Activated CD4-positive, alpha-beta T cell treated with anti-CD3 and anti-CD28 coated beads for 36 hours (primary cell): ENCODE data around the gene POLL. TPM values are rescaled to one million over a fixed set of nuclear protein-coding genes. Genes with fewer than 3 reads are reported as not detected.

Experiments
- ATAC-seq: fragments of 200-7000 bp; cut with Tn5 transposase; one replicate; pipeline ENCODE4 v1.10.0; 2021; ENCODE audit warnings: mild to moderate bottlenecking, moderate library complexity
- CTCF ChIA-PET: fragments of 350-600 bp; sonication (Branson Sonifier 250); formaldehyde crosslinking; loops from one replicate; lab custom pipeline; 2021; ENCODE audit warnings: antibody characterized with exemption; lab: Charles Lee
- POLR2A ChIA-PET: fragments of 350-600 bp; sonication (Branson Sonifier 250); formaldehyde crosslinking; loops from one replicate; lab custom pipeline; 2021; ENCODE audit warnings: antibody characterized with exemption, inconsistent platforms; lab: Charles Lee
- DNase-seq: peaks from one replicate; pipeline ENCODE4 v3.0.0-alpha.2; 2020
- H3K27ac Mint-ChIP-seq: one replicate; pipeline ENCODE4 v1.8.0; 2021; ENCODE audit warnings: mixed read lengths
- H3K27me3 Mint-ChIP-seq: one replicate; pipeline ENCODE4 v1.8.0; 2021; ENCODE audit warnings: mixed read lengths
- H3K36me3 Mint-ChIP-seq: one replicate; pipeline ENCODE4 v1.8.0; 2021; ENCODE audit warnings: low read depth, mixed read lengths
- H3K4me1 Mint-ChIP-seq: one replicate; pipeline ENCODE4 v1.8.0; 2021; ENCODE audit warnings: mixed read lengths
- H3K4me3 Mint-ChIP-seq: one replicate; pipeline ENCODE4 v1.8.0; 2021; ENCODE audit warnings: mild to moderate bottlenecking, moderate library complexity, mixed read lengths
- H3K9me3 Mint-ChIP-seq: one replicate; pipeline ENCODE4 v1.8.0; 2021; ENCODE audit warnings: low read depth, mixed read lengths
- intact Hi-C, 2 experiments: fragments of 100-400 bp; cut with DNase I in 1 of 2; cut with micrococcal nuclease in 1 of 2; formaldehyde crosslinking; loops; one replicate each; pipeline versions ENCODE4 v1.14.2 to v1.15.1; 2022 to 2024; cut with DNase I, micrococcal nuclease
- total RNA-seq, 2 experiments: library from RNA; stranded (reverse); gene quantifications; one replicate each; pipeline ENCODE4 v1.2.3, GENCODE V29; 2021

The POLL gene
- total RNA-seq, 2 experiments from 2014 or later: 30.2 to 31.4 TPM

DNA sequence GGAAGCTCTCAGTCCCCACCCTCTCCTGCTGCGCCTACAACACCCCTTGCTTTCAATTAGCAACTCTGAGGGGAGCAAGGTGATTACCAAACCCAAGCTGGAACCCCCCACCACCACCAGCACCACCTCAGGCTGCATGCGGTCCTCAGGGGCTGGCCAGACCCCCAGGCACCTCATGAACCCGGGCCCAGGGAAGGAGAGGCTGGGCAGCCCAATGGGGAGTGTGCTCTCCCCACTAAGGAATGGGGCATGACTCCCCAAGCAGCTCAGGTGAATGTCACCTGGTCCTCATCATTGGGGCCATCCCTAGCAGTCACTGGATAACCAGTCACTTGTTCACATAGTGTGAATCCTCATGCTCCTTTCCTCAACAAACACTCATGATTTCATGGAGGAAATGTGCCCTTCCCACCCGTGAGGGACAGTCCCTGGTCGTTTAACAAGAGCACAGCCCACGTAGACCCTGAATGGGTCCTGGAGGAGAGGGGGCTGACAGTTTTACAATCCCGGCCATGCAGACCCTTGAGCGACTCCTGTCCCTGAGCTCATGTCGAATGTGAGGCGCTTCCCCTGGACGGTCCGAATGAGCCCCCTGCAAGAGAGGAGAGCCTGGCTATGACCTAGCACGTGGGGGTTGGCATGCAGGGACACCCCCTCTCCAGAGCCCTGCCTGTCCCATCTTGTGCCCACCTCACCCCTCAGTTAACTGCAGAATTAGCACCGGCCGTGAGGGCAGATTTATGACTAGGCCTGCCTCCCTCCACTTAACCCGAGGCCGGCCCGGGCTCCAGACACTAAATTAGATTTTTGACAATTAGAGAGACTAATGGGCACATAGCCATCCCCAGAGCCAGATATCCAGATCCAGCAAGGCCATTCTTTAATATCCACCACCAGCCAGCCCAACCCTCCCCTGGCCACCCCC, 29.1 kb downstream of the POLL start:
- Mint-ChIP-seq H3K36me3 (no peaks in the 10 kb centered on the region), H3K4me1 (peaks cover 11% of the 10 kb centered on the region), H3K9me3 (no peaks in the 10 kb centered on the region), H3K4me3 (no peak overlapping the region), H3K27ac (no peak overlapping the region), H3K27me3 (peaks cover 5% of the 10 kb centered on the region)
- ChIA-PET POLR2A (no interaction called here), CTCF (interaction anchor here (0.7 to 1.0 kb wide), 3 partner anchors 23 to 277 kb away, joined by 3 read pairs; no protein-coding TSS in a partner anchor)
- DNase-seq (no peak), ATAC-seq (no peak)
- intact Hi-C loops: no loop called here

DNA sequence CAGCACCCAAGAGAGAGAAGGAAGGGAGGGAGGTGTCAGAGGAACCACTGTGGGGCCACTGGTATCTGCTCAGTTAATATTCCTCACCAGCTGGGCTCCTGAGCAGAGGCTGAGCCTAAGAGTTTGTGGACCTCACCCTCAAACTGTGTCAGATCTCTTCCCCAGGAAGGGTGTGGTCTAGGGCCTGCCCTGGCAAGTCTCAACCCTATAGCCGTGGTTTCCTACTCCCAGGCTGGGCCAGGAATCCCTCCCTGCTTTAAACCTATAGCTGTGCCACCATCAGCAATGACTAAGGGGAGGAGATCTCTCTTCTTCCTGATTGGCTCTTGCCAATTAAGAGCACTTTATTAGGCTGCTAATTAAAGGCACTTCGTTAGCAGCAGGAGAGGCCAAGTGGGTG, 29.9 kb downstream of the POLL start:
- intact Hi-C loops: no loop called here
- no peak overlapping the region for H3K4me3 Mint-ChIP-seq
- ATAC-seq: peak; percentile 39
- no peak for DNase-seq
- H3K27me3 Mint-ChIP-seq: peaks cover 3% of the 10 kb centered on the region
- H3K27ac Mint-ChIP-seq: no peak overlapping the region
- H3K4me1 Mint-ChIP-seq: peaks cover 11% of the 10 kb centered on the region
- ChIA-PET CTCF (interaction anchor here (0.7 to 1.0 kb wide), 3 partner anchors 22 to 277 kb away, joined by 3 read pairs; no protein-coding TSS in a partner anchor), POLR2A (no interaction called here)
- H3K36me3 Mint-ChIP-seq: peaks cover under 1% of the 10 kb centered on the region
- no peaks in the 10 kb centered on the region for H3K9me3 Mint-ChIP-seq

DNA sequence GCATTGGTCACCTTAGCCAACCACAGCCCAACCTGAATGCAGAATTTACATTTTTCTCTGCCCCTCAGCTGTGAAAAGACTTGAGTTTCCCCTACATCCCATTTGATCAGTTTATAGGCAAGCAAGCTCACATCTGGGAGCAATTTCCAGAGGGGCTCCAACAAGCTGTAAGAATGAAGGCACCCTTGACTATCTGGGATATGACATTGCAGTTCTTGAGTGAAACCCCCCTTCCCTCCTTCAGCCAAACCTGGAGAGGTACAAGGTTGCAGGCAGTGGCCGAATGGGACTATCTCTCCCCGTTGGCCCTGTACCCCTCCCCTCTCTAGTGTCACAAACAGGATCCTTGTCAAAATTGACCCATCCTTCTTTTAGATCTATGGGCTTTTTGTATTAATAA, 30.5 kb downstream of the POLL start:
- no peak overlapping the region for H3K27ac Mint-ChIP-seq
- no peak for ATAC-seq
- intact Hi-C loops: no loop called here
- ChIA-PET POLR2A (no interaction called here), CTCF (interaction anchor here (0.5 to 1.5 kb wide), 3 partner anchors 11 to 459 kb away, joined by 3 read pairs; no protein-coding TSS in a partner anchor)
- H3K27me3 Mint-ChIP-seq: peaks cover 3% of the 10 kb centered on the region
- H3K9me3 Mint-ChIP-seq: no peaks in the 10 kb centered on the region
- no peak for DNase-seq
- peaks cover 3% of the 10 kb centered on the region for H3K36me3 Mint-ChIP-seq
- no peak overlapping the region for H3K4me3 Mint-ChIP-seq
- peaks cover 11% of the 10 kb centered on the region for H3K4me1 Mint-ChIP-seq

DNA sequence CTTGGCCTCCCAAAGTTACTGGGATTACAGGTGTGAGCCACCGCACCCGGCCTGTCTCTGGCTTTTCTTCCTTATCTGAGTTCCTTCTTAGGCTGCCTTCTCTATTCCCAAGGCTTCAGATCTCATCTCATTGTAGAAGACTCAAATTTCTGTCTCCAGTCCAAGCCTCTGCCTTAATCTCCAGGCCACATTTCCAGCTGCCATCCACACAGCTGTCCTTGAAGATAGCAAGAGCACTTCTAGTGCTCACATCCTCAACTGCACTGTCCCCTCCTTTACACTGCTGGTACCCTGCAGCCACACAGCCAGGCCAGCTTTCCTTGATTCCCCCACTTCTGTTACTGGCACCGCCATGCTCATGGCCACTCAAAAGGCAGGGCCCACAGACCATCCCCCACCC, 35.6 kb downstream of the POLL start:
- ChIA-PET POLR2A (interaction anchor here (0.7 kb wide), 1 partner anchor 586 kb away, joined by 3 read pairs; no protein-coding TSS in a partner anchor), CTCF (interaction anchor here (0.6 to 0.8 kb wide), 2 partner anchors 19 to 303 kb away, joined by 3 to 4 read pairs; no protein-coding TSS in a partner anchor)
- Mint-ChIP-seq H3K27ac (no peak overlapping the region), H3K4me1 (peaks cover 5% of the 10 kb centered on the region), H3K36me3 (peaks cover 13% of the 10 kb centered on the region), H3K9me3 (no peaks in the 10 kb centered on the region), H3K4me3 (no peak overlapping the region), H3K27me3 (no peaks in the 10 kb centered on the region)
- DNase-seq: no peak
- intact Hi-C loops: no loop called here
- ATAC-seq: no peak

DNA sequence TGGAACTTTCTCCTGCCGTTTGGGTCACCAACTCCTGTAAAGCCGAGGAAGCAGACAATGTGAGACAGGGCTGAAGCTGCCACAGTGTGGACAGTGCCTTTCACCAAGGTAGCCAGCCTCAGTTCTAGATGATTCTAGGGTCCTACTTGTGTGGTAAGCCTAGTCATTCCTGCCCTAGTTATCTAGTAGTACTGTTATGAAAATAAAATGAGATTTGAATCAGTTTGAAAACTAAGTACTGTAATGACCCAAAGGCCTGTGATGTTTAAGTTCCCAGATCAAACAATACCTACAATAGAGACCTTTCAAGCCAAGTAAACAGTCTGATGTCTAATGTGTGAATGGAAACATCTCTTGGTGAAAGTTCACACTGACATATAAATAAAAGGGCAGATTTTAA, 37.1 kb downstream of the POLL start:
- Mint-ChIP-seq H3K4me1 (peaks cover 5% of the 10 kb centered on the region), H3K27me3 (no peaks in the 10 kb centered on the region), H3K4me3 (no peak overlapping the region), H3K27ac (no peak overlapping the region), H3K36me3 (peaks cover 13% of the 10 kb centered on the region), H3K9me3 (no peaks in the 10 kb centered on the region)
- ATAC-seq: peak; percentile 88
- intact Hi-C loops: no loop called here
- no peak for DNase-seq
- CTCF ChIA-PET: interaction anchor here (0.6 to 1.1 kb wide), 2 partner anchors 19 to 72 kb away, joined by 3 read pairs; no protein-coding TSS in a partner anchor
- POLR2A ChIA-PET: no interaction called here

DNA sequence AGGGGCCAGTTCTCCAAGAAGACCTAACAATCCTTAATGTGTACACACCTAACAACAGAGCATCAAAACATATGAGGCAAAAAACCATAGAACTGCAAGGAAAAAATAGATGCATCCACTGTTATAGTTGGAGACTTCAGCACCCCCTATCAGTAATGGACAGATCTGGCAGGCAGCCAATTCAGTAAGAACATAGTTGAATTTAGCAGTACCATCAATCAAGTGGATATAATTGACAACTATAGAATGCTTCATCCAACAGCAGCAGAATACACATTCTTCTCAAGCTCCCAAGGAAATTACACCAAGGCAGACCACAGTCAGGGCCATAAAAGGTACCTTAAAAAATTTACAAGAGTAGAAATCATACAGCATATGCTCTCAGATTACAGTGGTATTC, 42.2 kb downstream of the POLL start:
- no peak overlapping the region for H3K4me3 Mint-ChIP-seq
- ChIA-PET POLR2A (no interaction called here), CTCF (interaction anchor here (1.1 to 1.5 kb wide), 3 partner anchors 9 to 235 kb away, joined by 3 to 4 read pairs (median 3); no protein-coding TSS in a partner anchor)
- no peak overlapping the region for H3K27ac Mint-ChIP-seq
- intact Hi-C loops: no loop called here
- no peak for DNase-seq
- H3K27me3 Mint-ChIP-seq: no peaks in the 10 kb centered on the region
- peaks cover 6% of the 10 kb centered on the region for H3K36me3 Mint-ChIP-seq
- H3K9me3 Mint-ChIP-seq: no peaks in the 10 kb centered on the region
- peaks cover 5% of the 10 kb centered on the region for H3K4me1 Mint-ChIP-seq
- ATAC-seq: no peak

DNA sequence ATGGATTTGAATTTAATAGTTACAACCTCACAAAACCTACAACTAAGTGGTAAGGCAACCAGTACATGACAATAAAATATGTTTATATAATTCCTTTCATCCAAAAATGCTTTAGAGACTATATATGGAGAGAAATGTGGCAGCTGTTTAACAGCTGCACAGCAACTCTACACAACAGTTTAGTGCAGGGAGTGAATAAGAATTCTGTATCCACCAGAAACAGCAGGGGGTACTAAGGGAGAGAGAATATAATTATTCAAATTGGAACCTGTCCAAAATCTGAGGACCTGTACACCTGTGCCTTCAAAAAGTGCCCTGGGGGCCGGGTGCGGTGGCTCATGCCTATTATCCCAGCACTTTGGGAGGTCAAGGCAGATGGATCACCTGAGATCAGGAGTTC, 49.6 kb downstream of the POLL start:
- DNase-seq (no peak), ATAC-seq (no peak)
- Mint-ChIP-seq H3K27ac (no peak overlapping the region), H3K27me3 (no peaks in the 10 kb centered on the region), H3K9me3 (no peaks in the 10 kb centered on the region), H3K4me1 (no peaks in the 10 kb centered on the region), H3K4me3 (no peak overlapping the region), H3K36me3 (peaks cover 16% of the 10 kb centered on the region)
- intact Hi-C loops: no loop called here
- CTCF ChIA-PET: interaction anchor here (1.0 to 1.5 kb wide), 2 partner anchors 12 to 471 kb away, joined by 3 to 7 read pairs; no protein-coding TSS in a partner anchor
- POLR2A ChIA-PET: no interaction called here

DNA sequence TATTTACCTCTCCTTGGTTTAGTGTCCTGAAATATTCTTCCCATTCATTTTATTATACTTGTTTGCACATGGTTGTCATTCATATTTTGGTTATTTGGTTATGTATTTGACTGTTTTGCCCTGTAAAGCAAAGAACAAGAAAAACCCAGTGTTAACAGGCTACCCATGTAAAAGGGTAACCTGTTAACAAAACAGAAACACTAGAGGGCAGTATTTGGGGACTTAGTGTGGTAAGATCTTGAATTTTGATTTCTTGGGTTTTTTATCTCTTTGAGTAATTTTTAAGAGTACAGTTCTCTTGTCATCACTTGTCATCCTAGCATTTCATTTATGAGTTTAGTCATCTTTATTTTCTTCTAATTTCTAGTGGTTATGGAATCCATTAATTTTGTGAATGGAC, 51.3 kb downstream of the POLL start:
- CTCF ChIA-PET: interaction anchor here (0.9 to 3.2 kb wide), 7 partner anchors 9 to 314 kb away, joined by 3 to 20 read pairs (median 4); no protein-coding TSS in a partner anchor
- H3K4me1 Mint-ChIP-seq: no peaks in the 10 kb centered on the region
- POLR2A ChIA-PET: no interaction called here
- ATAC-seq: peak; percentile 23
- no peak for DNase-seq
- H3K4me3 Mint-ChIP-seq: no peak overlapping the region
- H3K27me3 Mint-ChIP-seq: no peaks in the 10 kb centered on the region
- peaks cover 14% of the 10 kb centered on the region for H3K36me3 Mint-ChIP-seq
- intact Hi-C loops: loop anchor here (1.0 to 2.0 kb wide), 3 partner anchors 34 to 322 kb away; no protein-coding TSS in a partner anchor
- H3K27ac Mint-ChIP-seq: no peak overlapping the region
- no peaks in the 10 kb centered on the region for H3K9me3 Mint-ChIP-seq

DNA sequence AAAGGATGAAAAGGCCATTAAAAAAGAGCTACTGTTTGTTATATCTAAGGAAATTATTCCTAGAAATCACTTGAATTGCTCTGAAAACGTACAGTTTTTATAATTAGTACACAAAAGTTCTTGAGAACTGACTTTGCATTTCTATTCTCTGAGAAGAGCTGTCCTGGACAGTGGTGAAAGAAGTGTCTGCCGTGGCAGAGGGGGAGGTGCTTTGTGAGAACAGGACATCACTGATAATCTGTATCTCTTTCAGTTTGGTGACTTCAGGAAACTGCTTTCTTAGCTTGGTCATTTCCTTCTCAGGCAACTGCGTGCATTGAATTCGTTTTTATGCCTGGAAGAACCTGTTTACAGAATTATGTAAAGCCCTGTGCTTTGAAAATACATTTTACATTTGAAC, 52.1 kb downstream of the POLL start:
- no peaks in the 10 kb centered on the region for H3K27me3 Mint-ChIP-seq
- ATAC-seq: no peak
- peaks cover 14% of the 10 kb centered on the region for H3K36me3 Mint-ChIP-seq
- no peaks in the 10 kb centered on the region for H3K9me3 Mint-ChIP-seq
- no peak for DNase-seq
- no peaks in the 10 kb centered on the region for H3K4me1 Mint-ChIP-seq
- CTCF ChIA-PET: interaction anchor here (0.8 to 3.2 kb wide), 11 partner anchors 10 to 374 kb away, joined by 3 to 20 read pairs (median 4); no protein-coding TSS in a partner anchor
- H3K27ac Mint-ChIP-seq: no peak overlapping the region
- intact Hi-C loops: loop anchor here (1.0 to 2.0 kb wide), 3 partner anchors 34 to 322 kb away; no protein-coding TSS in a partner anchor
- POLR2A ChIA-PET: no interaction called here
- no peak overlapping the region for H3K4me3 Mint-ChIP-seq

DNA sequence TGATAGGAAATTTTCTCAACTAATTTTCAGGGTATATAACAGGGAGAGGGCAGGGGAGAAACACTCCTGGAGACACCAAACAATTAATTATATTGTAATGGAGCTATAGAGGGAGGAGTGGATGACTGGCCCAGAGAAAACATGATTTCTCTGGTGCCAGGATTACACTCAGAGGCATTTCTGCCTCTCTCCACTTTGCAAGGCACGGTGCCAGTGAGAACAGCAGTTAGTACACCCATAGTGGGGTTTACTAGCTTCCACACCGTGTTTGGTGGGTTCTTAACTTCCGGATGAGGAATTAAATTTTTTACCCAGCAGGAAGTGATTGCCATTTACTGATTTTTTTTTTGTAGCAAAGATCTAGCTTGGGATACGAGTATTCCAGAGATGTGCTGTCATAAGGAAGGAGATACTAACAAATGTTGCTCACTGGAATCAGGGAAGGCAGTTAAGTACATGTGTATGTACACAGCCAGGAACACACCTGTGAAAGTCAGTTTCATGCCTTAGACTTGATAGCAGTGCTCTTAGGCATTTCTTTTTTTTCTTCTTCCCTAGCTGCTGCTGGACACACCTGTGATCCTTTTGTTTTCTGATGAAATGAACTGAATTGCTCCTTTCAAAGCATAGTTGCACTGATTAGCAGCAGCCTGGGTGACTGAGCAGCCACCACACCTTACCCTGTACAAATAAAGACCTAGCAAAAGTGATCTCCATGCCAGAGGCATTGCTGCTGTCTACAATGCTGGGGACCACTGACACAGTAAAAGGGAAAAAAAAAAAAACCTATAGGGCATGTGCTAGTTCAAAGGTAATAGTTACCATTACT, 58.1 kb downstream of the POLL start:
- Mint-ChIP-seq H3K4me1 (no peaks in the 10 kb centered on the region), H3K4me3 (no peak overlapping the region), H3K27me3 (no peaks in the 10 kb centered on the region), H3K9me3 (no peaks in the 10 kb centered on the region), H3K27ac (no peak overlapping the region), H3K36me3 (peaks cover 5% of the 10 kb centered on the region)
- ATAC-seq: no peak
- ChIA-PET CTCF (interaction anchor here (0.7 kb wide), 1 partner anchor 12 kb away, joined by 3 read pairs; no protein-coding TSS in a partner anchor), POLR2A (no interaction called here)
- intact Hi-C loops: no loop called here
- DNase-seq: no peak

DNA sequence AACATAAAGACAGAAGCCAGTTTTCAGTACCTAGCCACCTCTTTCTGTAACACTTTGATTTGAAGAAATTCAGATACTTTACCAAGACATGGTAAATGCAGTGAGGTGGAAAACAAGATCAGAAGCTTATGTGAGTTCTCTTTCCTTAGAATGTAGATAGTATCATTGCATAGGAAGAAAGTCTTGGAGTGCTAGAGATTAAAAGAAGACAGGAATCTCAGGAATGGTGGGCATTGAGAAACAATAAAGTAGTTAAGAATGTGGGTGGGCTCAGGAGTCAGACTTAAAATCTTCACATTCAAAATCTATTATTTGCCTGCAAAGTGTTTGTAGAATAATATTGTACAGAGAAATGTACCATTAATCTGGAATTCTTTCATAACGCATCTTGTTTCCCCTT, 58.9 kb downstream of the POLL start:
- peaks cover 2% of the 10 kb centered on the region for H3K36me3 Mint-ChIP-seq
- no peak for ATAC-seq
- no peak overlapping the region for H3K27ac Mint-ChIP-seq
- H3K4me1 Mint-ChIP-seq: no peaks in the 10 kb centered on the region
- no peak for DNase-seq
- H3K4me3 Mint-ChIP-seq: no peak overlapping the region
- ChIA-PET CTCF (interaction anchor here (0.7 kb wide), 1 partner anchor 79 kb away, joined by 3 read pairs; no protein-coding TSS in a partner anchor), POLR2A (no interaction called here)
- H3K9me3 Mint-ChIP-seq: no peaks in the 10 kb centered on the region
- intact Hi-C loops: no loop called here
- no peaks in the 10 kb centered on the region for H3K27me3 Mint-ChIP-seq
